Measurements from ENCODE around the gene RPP40.

GRCh38 chr6:4975506-4975905 lies 28.3 kb downstream of the RPP40 start:
- no peak for TF ChIP-seq CTCF (IDR thresholded peaks at IDR 0.05)
- TF ChIP-seq RFX5 (IDR thresholded peaks at IDR 0.05; ENCODE audit: low read length) = no peak
- no peak for TF ChIP-seq POLR2AphosphoS5 (IDR thresholded peaks at IDR 0.05; ENCODE audit: low read depth, low read length)
- no peak for TF ChIP-seq EZH2phosphoT487 (IDR thresholded peaks at IDR 0.05; ENCODE audit: borderline replicate concordance, low read depth)
- TF ChIP-seq SIN3A (IDR thresholded peaks at IDR 0.05; ENCODE audit: borderline replicate concordance, low read depth, low read length) = no peak
- TF ChIP-seq USF1 (IDR thresholded peaks at IDR 0.05; ENCODE audit: borderline replicate concordance, low read depth) = no peak
- no peak for TF ChIP-seq RAD21 (IDR thresholded peaks at IDR 0.05; ENCODE audit: low read length)

Measured in SK-N-SH (cell line).